ENCODE measurements around the gene TIMM23. TPM values are rescaled to one million over a fixed set of nuclear protein-coding genes. Genes with fewer than 3 reads are reported as not detected.
A peak's percentile ranks its signal among the peaks of the same experiment; 100 is the strongest.
"Not testable (repeated sequence)": the region's sequence is repeated elsewhere in the genome, so short reads cannot be mapped to it uniquely, and the experiment has no call there.

Gene TIMM23
- 105 and 110 TPM in 2 replicates for total RNA-seq

- H3K9me3 Mint-ChIP-seq, H3K27me3 Mint-ChIP-seq: not testable (repeated sequence)
- H3K4me1 Mint-ChIP-seq, result peaks cover 26% of the 10 kb centered on the region
- peaks cover 21% of the 10 kb centered on the region for H3K36me3 Mint-ChIP-seq (ENCODE audit: low read depth)
- intact Hi-C loops (cut with micrococcal nuclease), result loop anchor here (2.0 kb wide), 1 partner anchor 59 kb away; the partner anchor contains the start of gene NCOA4
- H3K4me3 Mint-ChIP-seq, result peak within 1 kb of the TSS; percentile 98
- H3K27ac Mint-ChIP-seq, result peak within 1 kb of the TSS; percentile 94
- DNase-seq, result peak; percentile 97
Measured at GRCh38 chr10:45972106-45972812, at the start of gene TIMM23. Gene TIMM23 (plus strand): TSS chr10:45972489. CDS start chr10:45972625, 136 bp downstream.

GRCh38 chr10:45926790-45927189 lies 45.5 kb upstream of the TIMM23 start:
- DNase-seq, H3K27me3 Mint-ChIP-seq, H3K4me3 Mint-ChIP-seq, H3K4me1 Mint-ChIP-seq, H3K9me3 Mint-ChIP-seq, H3K27ac Mint-ChIP-seq: not testable (repeated sequence)
- H3K36me3 Mint-ChIP-seq (ENCODE audit: low read depth), result peaks cover 13% of the 10 kb centered on the region
- intact Hi-C loops (cut with micrococcal nuclease), result loop anchor here (10.0 kb wide), 1 partner anchor 88 kb away; no protein-coding TSS in a partner anchor

GRCh38 chr10:45931305-45931704 lies 41.0 kb upstream of the TIMM23 start:
- H3K27ac Mint-ChIP-seq; DNase-seq; intact Hi-C loops (cut with micrococcal nuclease); H3K9me3 Mint-ChIP-seq; H3K4me1 Mint-ChIP-seq; H3K27me3 Mint-ChIP-seq; H3K4me3 Mint-ChIP-seq: not testable (repeated sequence)
- peaks cover 22% of the 10 kb centered on the region for H3K36me3 Mint-ChIP-seq (ENCODE audit: low read depth)

GRCh38 chr10:45934788-45935187 lies 37.5 kb upstream of the TIMM23 start:
- intact Hi-C loops (cut with micrococcal nuclease); DNase-seq; H3K27me3 Mint-ChIP-seq; H3K4me1 Mint-ChIP-seq; H3K9me3 Mint-ChIP-seq; H3K27ac Mint-ChIP-seq; H3K4me3 Mint-ChIP-seq: not testable (repeated sequence)
- peaks cover 14% of the 10 kb centered on the region for H3K36me3 Mint-ChIP-seq (ENCODE audit: low read depth)

- DNase-seq; H3K36me3 Mint-ChIP-seq (ENCODE audit: low read depth); H3K27me3 Mint-ChIP-seq; H3K4me1 Mint-ChIP-seq; H3K27ac Mint-ChIP-seq; intact Hi-C loops (cut with micrococcal nuclease); H3K9me3 Mint-ChIP-seq; H3K4me3 Mint-ChIP-seq: not testable (repeated sequence)
Measured at GRCh38 chr10:45939176-45939697, 33.1 kb upstream of the TIMM23 start.

- H3K36me3 Mint-ChIP-seq (ENCODE audit: low read depth); H3K27me3 Mint-ChIP-seq; intact Hi-C loops (cut with micrococcal nuclease); DNase-seq; H3K9me3 Mint-ChIP-seq; H3K4me1 Mint-ChIP-seq; H3K27ac Mint-ChIP-seq; H3K4me3 Mint-ChIP-seq: not testable (repeated sequence)
Measured at GRCh38 chr10:45941196-45941595, 31.1 kb upstream of the TIMM23 start.

- H3K4me3 Mint-ChIP-seq; H3K9me3 Mint-ChIP-seq; intact Hi-C loops (cut with micrococcal nuclease); H3K4me1 Mint-ChIP-seq; H3K27ac Mint-ChIP-seq; DNase-seq; H3K27me3 Mint-ChIP-seq: not testable (repeated sequence)
- peaks cover 11% of the 10 kb centered on the region for H3K36me3 Mint-ChIP-seq (ENCODE audit: low read depth)
Measured at GRCh38 chr10:45945476-45945875, 26.8 kb upstream of the TIMM23 start.

- H3K4me1 Mint-ChIP-seq; H3K27me3 Mint-ChIP-seq; H3K9me3 Mint-ChIP-seq; DNase-seq; H3K4me3 Mint-ChIP-seq; intact Hi-C loops (cut with micrococcal nuclease); H3K27ac Mint-ChIP-seq: not testable (repeated sequence)
- peaks cover 11% of the 10 kb centered on the region for H3K36me3 Mint-ChIP-seq (ENCODE audit: low read depth)
Measured at GRCh38 chr10:45947363-45947762, 24.9 kb upstream of the TIMM23 start.

GRCh38 chr10:45948801-45949200 lies 23.5 kb upstream of the TIMM23 start:
- H3K27me3 Mint-ChIP-seq; H3K9me3 Mint-ChIP-seq; H3K4me3 Mint-ChIP-seq; DNase-seq; H3K4me1 Mint-ChIP-seq; H3K27ac Mint-ChIP-seq; intact Hi-C loops (cut with micrococcal nuclease): not testable (repeated sequence)
- H3K36me3 Mint-ChIP-seq (ENCODE audit: low read depth), result peaks cover 14% of the 10 kb centered on the region

- H3K27ac Mint-ChIP-seq; H3K27me3 Mint-ChIP-seq; H3K9me3 Mint-ChIP-seq; intact Hi-C loops (cut with micrococcal nuclease); H3K4me1 Mint-ChIP-seq; DNase-seq; H3K4me3 Mint-ChIP-seq; H3K36me3 Mint-ChIP-seq (ENCODE audit: low read depth): not testable (repeated sequence)
Measured at GRCh38 chr10:45954367-45954766, 17.9 kb upstream of the TIMM23 start.

GRCh38 chr10:45956634-45957033 lies 15.7 kb upstream of the TIMM23 start:
- H3K9me3 Mint-ChIP-seq; intact Hi-C loops (cut with micrococcal nuclease); DNase-seq; H3K4me3 Mint-ChIP-seq; H3K27me3 Mint-ChIP-seq; H3K36me3 Mint-ChIP-seq (ENCODE audit: low read depth); H3K27ac Mint-ChIP-seq; H3K4me1 Mint-ChIP-seq: not testable (repeated sequence)

GRCh38 chr10:45957928-45958327 lies 14.4 kb upstream of the TIMM23 start:
- DNase-seq; intact Hi-C loops (cut with micrococcal nuclease); H3K27ac Mint-ChIP-seq; H3K4me3 Mint-ChIP-seq; H3K36me3 Mint-ChIP-seq (ENCODE audit: low read depth); H3K4me1 Mint-ChIP-seq; H3K27me3 Mint-ChIP-seq; H3K9me3 Mint-ChIP-seq: not testable (repeated sequence)

- DNase-seq; H3K4me1 Mint-ChIP-seq; H3K27me3 Mint-ChIP-seq; H3K36me3 Mint-ChIP-seq (ENCODE audit: low read depth); H3K27ac Mint-ChIP-seq; H3K9me3 Mint-ChIP-seq; intact Hi-C loops (cut with micrococcal nuclease); H3K4me3 Mint-ChIP-seq: not testable (repeated sequence)
Measured at GRCh38 chr10:45962686-45963452, 9.4 kb upstream of the TIMM23 start.

GRCh38 chr10:45971019-45971418 lies 1.3 kb upstream of the TIMM23 start:
- intact Hi-C loops (cut with micrococcal nuclease); H3K27me3 Mint-ChIP-seq; H3K27ac Mint-ChIP-seq; DNase-seq; H3K9me3 Mint-ChIP-seq: not testable (repeated sequence)
- Mint-ChIP-seq H3K4me1 (peaks cover 26% of the 10 kb centered on the region), H3K4me3 (peak overlapping the region; percentile 98), H3K36me3 (ENCODE audit: low read depth) (peaks cover 16% of the 10 kb centered on the region)

Measured in activated CD4-positive, alpha-beta T cell treated with anti-CD3 and anti-CD28 coated beads, Interleukin-2, amount 10 ng/mL, durations not matched to agents 24 days and 14 days (primary cell).